Epithelial cell of prostate (primary cell): ENCODE measurements around the gene ENOX1.

ENCODE experiments used
- DNase-seq: peaks from one replicate; pipeline ENCODE4 v3.0.0-alpha.2; 2011; ENCODE audit warnings: low read depth, low spot score
- H3K27ac ChIP-seq: fragments of 450-650 bp; 2 replicates; pipeline ENCODE4 v1.5.1; 2017; ENCODE audit warnings: mild to moderate bottlenecking

Gene ENOX1

DNA sequence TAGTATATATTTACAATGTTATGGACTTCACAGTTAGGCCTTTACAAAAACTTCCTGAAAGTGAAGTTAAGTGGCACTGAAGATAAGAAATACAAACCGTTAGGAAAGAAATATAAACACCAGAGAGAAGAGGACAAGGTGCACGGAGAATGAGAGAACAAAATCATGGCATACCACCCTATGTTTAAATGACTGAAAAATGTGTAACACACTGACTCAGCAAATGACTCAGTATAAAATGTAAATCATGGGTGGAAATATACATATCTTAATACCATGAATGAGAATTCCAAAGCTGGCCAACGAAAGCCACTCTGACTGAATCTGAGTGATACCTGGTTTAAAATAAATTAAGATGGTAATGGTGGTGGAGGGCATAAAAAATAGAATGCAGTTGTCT is 502.6 kb downstream of the ENOX1 start:
- no peak overlapping the region for H3K27ac ChIP-seq
- no peak for DNase-seq

GRCh38 chr13:43279696-43280095 is 507.1 kb downstream of the ENOX1 start:
- no peak overlapping the region for H3K27ac ChIP-seq
- no peak for DNase-seq

DNA sequence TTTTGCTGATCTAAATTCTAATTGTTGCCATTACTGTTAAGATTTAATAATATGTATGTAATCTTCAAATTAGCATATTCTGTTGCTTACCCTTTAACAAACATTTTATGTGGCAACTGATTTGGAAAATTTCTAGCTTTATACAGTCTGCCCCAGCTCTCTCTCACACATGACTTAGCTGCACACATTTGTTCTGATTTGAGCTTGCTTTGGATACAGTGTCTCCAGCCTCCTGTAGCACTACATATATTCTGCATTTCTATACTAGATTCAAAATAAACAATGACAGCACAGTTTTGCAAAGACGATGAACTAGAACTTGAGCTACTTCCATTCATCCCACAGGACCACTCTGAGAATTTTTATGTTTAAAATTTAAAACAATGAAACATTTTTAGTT is 508.6 kb downstream of the ENOX1 start:
- H3K27ac ChIP-seq, result no peak overlapping the region
- no peak for DNase-seq

DNA sequence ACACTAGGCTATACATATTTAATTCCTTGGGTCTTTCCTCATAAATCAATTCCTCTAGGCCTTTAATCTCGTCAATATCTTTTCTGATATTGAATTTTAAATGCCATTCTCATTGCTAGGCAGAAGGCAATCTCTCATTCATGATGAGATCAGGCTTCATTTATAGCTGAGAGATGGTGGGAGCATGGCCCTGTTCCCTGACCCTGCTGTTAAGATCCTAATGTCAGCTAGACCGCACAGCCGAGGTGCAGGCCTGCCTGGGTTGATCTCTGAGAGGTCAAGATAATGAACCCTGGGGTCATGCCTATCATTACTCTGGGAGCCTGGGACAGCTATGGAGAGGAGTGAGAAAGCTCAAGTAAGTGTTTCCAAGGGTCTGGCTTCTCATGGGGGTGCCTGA is 509.6 kb downstream of the ENOX1 start:
- H3K27ac ChIP-seq, result no peak overlapping the region
- DNase-seq, result no peak

DNA sequence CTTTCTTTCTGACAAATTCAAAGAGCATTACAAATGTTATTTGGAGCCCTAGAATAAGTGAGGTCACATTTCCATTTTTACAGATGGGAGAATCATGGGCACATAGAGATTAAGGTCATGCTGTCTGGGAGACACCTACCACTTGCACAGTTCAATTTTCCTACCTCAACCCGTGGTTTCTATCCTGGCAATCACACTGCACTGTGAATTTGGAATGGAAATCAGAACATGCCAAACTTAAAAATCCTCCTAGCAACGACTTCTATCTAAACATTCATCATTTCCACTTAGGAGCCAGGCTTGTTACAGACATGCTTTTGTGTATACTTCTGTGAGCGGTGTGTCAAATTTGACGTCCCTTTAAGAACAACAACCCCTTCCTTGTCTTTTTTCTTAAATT is 511.9 kb downstream of the ENOX1 start:
- H3K27ac ChIP-seq, result no peak overlapping the region
- DNase-seq, result no peak

- H3K27ac ChIP-seq, result no peak overlapping the region
- no peak for DNase-seq
Measured at GRCh38 chr13:43273362-43273761, 513.4 kb downstream of the ENOX1 start.

GRCh38 chr13:43272851-43273250 is 513.9 kb downstream of the ENOX1 start:
- no peak overlapping the region for H3K27ac ChIP-seq
- no peak for DNase-seq

- DNase-seq, result no peak
- H3K27ac ChIP-seq, result no peak overlapping the region
Measured at GRCh38 chr13:43271152-43271551, 515.6 kb downstream of the ENOX1 start.

- H3K27ac ChIP-seq, result peak overlapping the region; percentile 82
- no peak for DNase-seq
Measured at GRCh38 chr13:43270130-43270830, 516.5 kb downstream of the ENOX1 start.

DNA sequence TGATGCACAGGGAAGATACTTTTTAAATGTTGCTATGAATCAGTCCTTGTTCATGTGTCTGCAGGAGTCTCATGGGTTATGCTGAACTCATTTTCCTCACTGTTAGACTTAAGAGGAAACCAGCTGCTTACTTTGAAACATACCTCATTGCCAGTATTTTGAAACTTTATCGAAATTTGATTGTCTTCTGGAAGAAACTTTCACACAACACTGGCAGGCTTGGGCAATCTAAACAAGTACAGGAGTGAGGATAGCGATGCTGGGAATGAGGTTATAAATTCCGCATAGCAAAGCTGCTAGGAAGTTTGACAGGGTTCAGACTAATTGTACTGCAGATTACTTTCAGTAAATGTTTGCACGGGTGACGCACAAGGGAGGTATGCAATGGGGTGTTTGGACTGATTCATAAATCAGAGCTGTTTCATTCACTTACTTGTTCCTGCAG is 517.7 kb downstream of the ENOX1 start:
- H3K27ac ChIP-seq, result peak overlapping the region; percentile 82
- DNase-seq, result peak; percentile 78

DNA sequence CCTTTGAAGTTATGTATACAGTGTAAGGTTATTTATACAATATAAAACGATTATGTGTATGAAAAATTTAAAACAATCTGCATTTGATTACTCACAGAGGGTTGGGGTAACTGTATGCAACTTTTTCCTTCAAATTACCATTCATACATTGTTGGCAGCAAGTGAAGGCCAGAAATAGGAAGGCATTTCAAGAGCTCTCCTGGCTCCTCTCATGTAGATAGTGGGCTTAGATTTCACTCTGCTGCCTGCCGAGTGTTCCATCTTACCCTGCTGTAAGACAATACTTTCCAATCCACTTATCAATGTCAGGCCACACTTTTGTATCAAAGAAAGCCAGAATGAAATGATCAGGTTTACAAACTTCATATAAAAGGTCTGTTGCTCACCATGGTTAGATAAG is 518.1 kb downstream of the ENOX1 start:
- no peak for DNase-seq
- H3K27ac ChIP-seq, result peak overlapping the region; percentile 82

DNA sequence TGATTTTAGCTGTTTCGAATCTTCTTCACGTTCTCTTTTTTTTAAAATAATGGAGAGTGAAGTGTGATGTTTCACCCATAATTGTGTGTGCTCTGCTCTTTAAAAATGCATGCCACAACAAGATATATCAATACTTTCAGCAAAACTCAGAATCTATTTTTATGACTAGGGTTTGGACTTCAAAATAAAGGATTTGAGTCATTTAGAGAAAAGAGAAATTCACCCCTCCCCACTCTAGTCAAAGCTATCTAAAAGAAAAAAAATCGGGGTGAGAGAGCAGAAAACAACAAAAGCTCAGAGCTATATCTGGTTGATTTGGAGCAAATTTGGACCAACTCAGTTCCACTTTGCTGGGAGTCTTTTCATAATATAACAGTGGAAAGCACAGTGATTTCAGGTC is 518.9 kb downstream of the ENOX1 start:
- peak overlapping the region; percentile 82 for H3K27ac ChIP-seq
- DNase-seq, result no peak

GRCh38 chr13:43266936-43267615 is 519.7 kb downstream of the ENOX1 start:
- DNase-seq, result no peak
- H3K27ac ChIP-seq, result peak overlapping the region; percentile 82

DNA sequence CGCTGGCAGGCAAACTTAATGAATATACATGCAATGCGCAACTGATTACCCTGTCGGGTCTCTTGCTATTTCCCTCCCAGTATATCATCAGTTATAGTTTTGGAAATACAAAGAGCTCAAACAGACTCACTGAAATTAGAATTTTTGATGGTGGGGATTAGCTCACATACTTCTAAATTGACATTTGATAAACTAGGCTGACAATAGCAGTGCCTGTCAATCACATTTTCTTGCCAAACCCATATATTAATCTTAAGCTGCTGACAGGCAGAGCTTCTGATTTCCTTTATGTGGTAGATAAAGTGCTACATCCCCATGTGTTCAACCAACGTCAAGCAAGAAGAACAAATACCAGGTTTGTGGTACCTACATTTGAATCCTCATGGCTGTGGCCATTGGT is 521.7 kb downstream of the ENOX1 start:
- DNase-seq, result no peak
- no peak overlapping the region for H3K27ac ChIP-seq

DNA sequence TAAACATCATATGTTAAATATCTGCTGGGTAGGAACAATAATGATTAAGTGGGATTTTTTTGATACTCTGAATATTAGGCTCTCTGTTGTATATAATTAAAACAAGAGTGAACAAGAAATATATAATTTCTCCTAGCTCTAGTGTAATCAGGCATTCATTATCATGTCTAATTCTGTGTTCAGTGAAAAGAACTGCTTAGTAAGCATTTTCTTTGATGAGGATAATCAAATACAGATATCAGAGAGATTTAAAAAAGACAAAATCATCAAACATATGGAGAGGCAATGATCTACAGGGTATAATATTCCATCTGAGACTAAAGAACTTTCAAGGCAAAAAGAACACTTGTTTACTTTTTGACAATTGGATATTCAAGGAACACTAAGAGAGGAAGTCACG is 522.3 kb downstream of the ENOX1 start:
- no peak for DNase-seq
- H3K27ac ChIP-seq, result no peak overlapping the region

- no peak for DNase-seq
- H3K27ac ChIP-seq, result no peak overlapping the region
Measured at GRCh38 chr13:43263047-43263446, 523.7 kb downstream of the ENOX1 start.

DNA sequence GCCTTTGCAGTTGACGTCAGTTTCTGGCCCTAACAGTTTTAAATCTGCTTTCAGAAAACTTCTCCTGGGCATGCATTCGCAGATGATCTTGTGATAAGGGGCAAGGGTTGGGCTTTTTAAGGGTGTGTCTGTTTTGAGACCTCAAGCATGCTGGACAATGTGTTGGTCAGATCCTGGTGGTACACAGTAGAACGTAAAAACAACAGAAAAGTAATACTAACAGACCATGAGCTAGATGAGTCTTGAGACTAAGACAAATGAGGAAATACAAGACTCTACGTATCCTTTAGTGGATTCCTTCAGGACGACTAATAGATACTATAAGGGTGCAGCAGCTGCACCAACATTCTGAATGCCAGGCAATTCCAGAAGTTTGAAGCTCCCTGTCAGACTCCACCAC is 525.8 kb downstream of the ENOX1 start:
- no peak for DNase-seq
- peak overlapping the region; percentile 43 for H3K27ac ChIP-seq

- DNase-seq, result no peak
- H3K27ac ChIP-seq, result no peak overlapping the region
Measured at GRCh38 chr13:43258771-43259170, 528.0 kb downstream of the ENOX1 start.

GRCh38 chr13:43257765-43258164 is 529.0 kb downstream of the ENOX1 start:
- no peak overlapping the region for H3K27ac ChIP-seq
- no peak for DNase-seq

DNA sequence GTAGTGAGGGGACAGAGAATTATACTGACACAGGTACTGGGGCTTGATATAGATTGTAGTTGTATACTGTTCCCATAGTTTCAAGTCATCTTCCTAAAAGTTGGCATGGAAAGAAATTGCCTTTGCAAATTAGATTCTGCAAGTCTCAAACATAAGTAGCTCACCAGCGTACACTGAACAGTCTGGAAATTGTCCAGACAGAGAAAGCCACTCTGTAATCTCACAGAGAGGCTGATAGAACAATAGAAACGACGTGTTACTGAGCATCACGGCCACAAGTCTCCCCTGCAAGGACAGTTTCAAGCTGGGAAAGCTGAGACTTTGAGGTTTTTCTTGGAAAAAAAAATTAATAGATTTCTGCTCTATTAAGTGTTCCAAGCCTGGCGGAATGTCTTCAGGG is 534.8 kb downstream of the ENOX1 start:
- no peak overlapping the region for H3K27ac ChIP-seq
- no peak for DNase-seq

DNA sequence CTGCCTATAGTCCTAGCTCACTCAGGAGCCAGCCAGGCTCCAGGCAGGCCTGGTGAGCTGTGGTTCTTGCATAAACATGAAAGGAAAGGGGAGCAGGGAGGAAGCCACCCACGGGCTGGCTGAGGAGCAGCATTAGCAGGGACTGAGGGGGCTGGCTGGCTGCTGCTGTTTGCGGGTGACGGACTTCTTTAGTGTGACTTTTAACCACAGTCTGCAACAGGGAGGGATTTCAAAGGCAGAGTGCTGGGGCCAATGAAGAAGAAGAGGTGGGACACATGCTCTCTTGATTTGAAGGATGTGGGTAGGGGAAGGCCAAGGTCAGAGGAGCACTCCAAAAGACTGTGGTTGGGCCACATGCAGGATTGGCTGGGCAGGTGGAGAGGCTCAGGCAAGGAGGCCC is 540.4 kb downstream of the ENOX1 start:
- DNase-seq, result no peak
- H3K27ac ChIP-seq, result no peak overlapping the region

DNA sequence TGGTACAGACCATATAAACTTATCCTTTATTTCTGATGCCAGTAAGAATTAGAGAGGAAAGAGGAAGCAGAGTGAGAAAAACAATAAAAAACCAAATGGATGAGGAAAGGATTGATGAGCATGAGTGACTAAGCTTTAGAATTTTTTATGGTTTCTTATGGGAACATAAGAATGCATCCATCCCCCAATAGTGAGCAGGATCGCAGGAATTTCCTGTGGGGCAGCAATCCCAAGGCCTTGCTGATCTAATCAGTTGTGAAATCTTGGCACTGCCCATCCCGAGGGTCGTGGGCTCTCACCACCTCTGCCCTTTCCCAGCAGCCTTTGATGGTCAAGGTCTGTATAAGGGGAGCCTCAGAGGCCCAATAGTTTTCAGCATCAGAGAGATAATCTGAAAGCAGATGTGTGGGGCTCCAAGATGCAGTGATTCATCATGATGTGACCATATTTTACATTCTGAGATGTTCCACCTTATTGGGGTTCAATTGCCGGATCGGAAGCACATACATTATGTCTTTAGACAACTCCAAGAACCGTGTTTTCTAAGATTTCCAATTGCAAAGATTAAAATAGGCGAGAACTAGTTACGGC is 541.3 kb downstream of the ENOX1 start:
- peak overlapping the region; percentile 61 for H3K27ac ChIP-seq
- no peak for DNase-seq
